ENCODE results near the gene C7orf57.

- no peak for TF ChIP-seq CTCF (IDR thresholded peaks at IDR 0.05)
- TF ChIP-seq EP300 (IDR thresholded peaks at IDR 0.05) = no peak
- no peak for TF ChIP-seq POLR2A (IDR thresholded peaks at IDR 0.05; ENCODE audit: low read depth)
- no peak for TF ChIP-seq POLR2AphosphoS5 (IDR thresholded peaks at IDR 0.05)
Measured at GRCh38 chr7:48083114-48083830, 47.9 kb downstream of the C7orf57 start.
